Left lung (tissue), 10 donors: Measurements from ENCODE around the gene ADCY4. TPM values are rescaled to one million over a fixed set of nuclear protein-coding genes. Genes with fewer than 3 reads are reported as not detected.

Source experiments
- ATAC-seq: fragments of 200-7000 bp; cut with Tn5 transposase; one replicate; pipeline ENCODE4 v1.9.1; 2020; ENCODE audit warnings: moderate library complexity
- DNase-seq, 4 donors: peaks; one replicate each; pipeline ENCODE4 v3.0.0-alpha.2; 2013 to 2020
- H3K27ac ChIP-seq, 2 donors: fragments of 200-600 bp; sonication (generic) in 1 of 2; one replicate each; pipeline versions ENCODE4 v1.5.0 to v1.8.0; 2020 to 2021
- H3K27me3 ChIP-seq, 2 donors: fragments of 200-600 bp; sonication (generic) in 1 of 2; one replicate each; pipeline versions ENCODE4 v1.5.0 to v1.8.0; 2020 to 2021
- H3K36me3 ChIP-seq, 2 donors: fragments of 200-600 bp; sonication (generic) in 1 of 2; one replicate each; pipeline versions ENCODE4 v1.5.0 to v1.8.0; 2020 to 2021
- H3K4me1 ChIP-seq, 2 donors: fragments of 200-600 bp; one replicate each; pipeline ENCODE4 v1.8.0; 2021
- H3K4me3 ChIP-seq, 2 donors: fragments of 200-600 bp; sonication (generic) in 1 of 2; one replicate each; pipeline versions ENCODE4 v1.5.0 to v1.8.0; 2020 to 2021; ENCODE audit warnings: mild to moderate bottlenecking in 1 of 2
- H3K9me3 ChIP-seq, 2 donors: fragments of 200-600 bp; sonication (generic) in 1 of 2; one replicate each; pipeline versions ENCODE4 v1.5.0 to v1.8.0; 2020 to 2021
- CTCF ChIP-seq, 2 donors: fragments of 200-600 bp; sonication (generic) in 1 of 2; IDR thresholded peaks; one replicate each; pipeline versions ENCODE4 v1.5.0 to v1.8.0; 2021; ENCODE audit warnings: antibody characterized with exemption in 2 of 2
- intact Hi-C, 2 donors: fragments of 100-400 bp; cut with DNase I; formaldehyde crosslinking; loops; one replicate each; pipeline versions ENCODE4 v1.11.2 to v1.14.2; 2022
- polyA plus RNA-seq, 6 donors: library from polyadenylated mRNA; unstranded; fragments of 120-200 nt; gene quantifications; one replicate each; pipeline ENCODE4 v1.2.1, GENCODE V29; 2013; ENCODE audit not compliant: insufficient read length in 6 of 6
- total RNA-seq, 2 donors: library from RNA; stranded (reverse); fragmentation: NEBNext Ultra II Directional; extraction: Animal tissue kit (Norgen Biotek cat#: 25700); gene quantifications; one replicate each; pipeline ENCODE4 v1.2.1, GENCODE V29; 2021
- donor health status: DM: no; HTN: yes; CAD: no.
- donor health status: DM: no; HTN: no; CAD: no.

Gene ADCY4
- total and polyA plus RNA-seq, 8 donors = 25.7 to 48.5 (median 34.3) TPM

DNA sequence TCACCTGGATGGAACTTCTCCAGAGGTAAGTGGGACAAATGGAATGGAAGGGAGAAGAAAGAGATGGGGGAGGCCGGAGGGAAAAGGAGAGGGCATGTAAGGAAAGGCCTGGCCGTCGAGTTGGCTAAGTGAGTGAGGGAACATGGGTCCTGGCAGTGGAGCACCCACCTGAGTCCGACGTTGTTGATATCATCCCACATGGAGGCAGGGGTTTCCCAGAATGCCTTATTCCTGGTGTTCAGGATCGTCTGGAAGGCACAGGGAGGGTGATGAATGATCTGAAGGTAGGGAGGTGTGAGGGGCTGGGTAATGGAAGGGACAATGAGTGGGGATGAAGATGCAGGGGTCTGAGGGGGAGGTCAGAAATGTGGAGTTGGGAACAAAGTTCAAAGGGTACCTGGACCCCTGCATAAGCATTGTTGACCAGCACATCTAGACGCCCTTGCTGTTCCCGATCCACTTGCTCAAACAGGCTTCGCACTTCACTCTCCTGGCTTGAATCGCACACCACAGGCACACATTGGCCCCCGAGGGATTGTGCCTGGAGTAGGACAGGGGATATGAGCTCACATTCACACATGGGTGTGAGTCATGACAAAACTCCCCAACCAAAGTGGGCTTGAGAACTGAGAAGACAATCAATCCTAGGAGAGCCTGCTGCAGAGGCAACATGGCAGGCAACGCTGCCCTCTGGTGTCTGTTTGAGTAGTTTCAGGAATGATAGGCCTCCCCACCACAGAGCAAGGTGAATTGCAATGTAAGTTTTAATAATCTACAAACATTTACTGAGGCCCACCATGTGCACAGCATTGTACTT is 38.3 kb downstream of the ADCY4 start:
- TF ChIP-seq CTCF (IDR thresholded peaks at IDR 0.05) = peak; percentile 61 to 82
- DNase-seq = peak in 3 of 4 donors; percentile 71 to 76 (median 72)
- H3K36me3 ChIP-seq = peaks cover 0 to 44% of the 10 kb centered on the region in 2 donors
- ATAC-seq = peak; percentile 75
- intact Hi-C loops = loop anchor here in 1 of 2 donors (5.0 kb wide), 1 partner anchor 54 kb away; the partner anchor contains the start of gene TINF2
- H3K4me1 ChIP-seq = peaks cover 14 to 44% of the 10 kb centered on the region in 2 donors
- no peaks in the 10 kb centered on the region for H3K9me3 ChIP-seq
- H3K27ac ChIP-seq = peak overlapping the region in 1 of 2 donors; percentile 53
- no peaks in the 10 kb centered on the region for H3K27me3 ChIP-seq
- H3K4me3 ChIP-seq = no peak overlapping the region

DNA sequence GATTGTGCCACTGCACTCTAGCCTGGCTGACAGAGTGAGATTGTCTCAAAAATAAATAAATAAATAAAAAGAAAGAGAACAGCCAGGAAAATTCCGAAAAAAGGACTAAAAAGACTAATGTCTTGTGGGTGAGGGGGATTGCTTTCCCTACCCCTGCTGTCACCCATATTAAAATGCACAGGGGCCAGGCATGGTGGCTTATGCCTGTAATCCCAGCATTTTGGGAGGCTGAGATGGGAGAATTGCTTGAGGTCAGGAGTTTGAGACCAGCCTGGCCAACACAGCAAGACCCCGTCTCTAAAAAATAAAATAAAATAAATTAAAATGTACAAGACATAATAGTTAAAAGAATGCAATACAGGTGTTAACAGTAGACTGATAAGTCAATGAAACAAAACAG is 41.3 kb downstream of the ADCY4 start:
- peaks cover 0 to 68% of the 10 kb centered on the region in 2 donors for H3K36me3 ChIP-seq
- intact Hi-C loops = no loop called here

DNA sequence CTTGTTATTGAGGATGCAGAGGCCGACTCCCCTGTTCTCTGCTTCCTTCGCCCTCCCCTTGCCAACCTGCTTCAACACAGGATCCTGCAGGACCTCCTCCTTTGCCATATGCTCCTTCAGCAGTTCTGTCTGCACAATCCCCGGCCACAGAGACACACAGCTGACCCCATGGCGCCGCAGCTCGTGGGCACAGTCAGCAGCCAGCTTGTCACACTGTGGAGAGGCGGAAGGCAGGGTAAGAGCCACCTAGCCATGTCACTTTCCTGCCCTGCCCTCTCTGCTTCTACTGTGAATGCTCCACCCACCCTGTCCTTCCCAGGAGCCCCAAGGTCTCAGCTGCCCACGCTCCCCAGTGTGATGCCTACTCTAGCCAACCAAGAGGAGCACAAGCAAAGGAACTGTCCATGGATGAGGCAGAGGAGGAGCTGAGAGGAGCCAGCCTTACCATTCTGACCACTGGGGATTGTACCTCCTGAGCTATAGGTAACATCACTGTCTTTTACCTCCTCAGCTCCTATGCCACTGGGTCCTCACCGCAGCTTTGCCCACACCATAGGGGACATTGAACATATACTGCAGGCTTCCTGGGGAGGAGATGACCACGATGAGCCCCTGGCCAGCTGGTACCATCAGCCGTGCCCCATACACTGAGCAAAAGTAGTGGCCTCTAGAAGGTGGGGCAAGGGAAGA is 42.6 kb downstream of the ADCY4 start:
- peaks cover 0 to 69% of the 10 kb centered on the region in 2 donors for H3K36me3 ChIP-seq
- intact Hi-C loops = no loop called here

More for the DNA sequence above, 41.3 kb downstream of the ADCY4 start:
- no peak for ATAC-seq
- TF ChIP-seq CTCF (IDR thresholded peaks at IDR 0.05) = no peak
- H3K4me1 ChIP-seq = peaks cover 2 to 20% of the 10 kb centered on the region in 2 donors
- no peaks in the 10 kb centered on the region for H3K27me3 ChIP-seq
- no peak overlapping the region for H3K27ac ChIP-seq
- H3K9me3 ChIP-seq = no peaks in the 10 kb centered on the region
- no peak overlapping the region for H3K4me3 ChIP-seq
- no peak for DNase-seq

DNA sequence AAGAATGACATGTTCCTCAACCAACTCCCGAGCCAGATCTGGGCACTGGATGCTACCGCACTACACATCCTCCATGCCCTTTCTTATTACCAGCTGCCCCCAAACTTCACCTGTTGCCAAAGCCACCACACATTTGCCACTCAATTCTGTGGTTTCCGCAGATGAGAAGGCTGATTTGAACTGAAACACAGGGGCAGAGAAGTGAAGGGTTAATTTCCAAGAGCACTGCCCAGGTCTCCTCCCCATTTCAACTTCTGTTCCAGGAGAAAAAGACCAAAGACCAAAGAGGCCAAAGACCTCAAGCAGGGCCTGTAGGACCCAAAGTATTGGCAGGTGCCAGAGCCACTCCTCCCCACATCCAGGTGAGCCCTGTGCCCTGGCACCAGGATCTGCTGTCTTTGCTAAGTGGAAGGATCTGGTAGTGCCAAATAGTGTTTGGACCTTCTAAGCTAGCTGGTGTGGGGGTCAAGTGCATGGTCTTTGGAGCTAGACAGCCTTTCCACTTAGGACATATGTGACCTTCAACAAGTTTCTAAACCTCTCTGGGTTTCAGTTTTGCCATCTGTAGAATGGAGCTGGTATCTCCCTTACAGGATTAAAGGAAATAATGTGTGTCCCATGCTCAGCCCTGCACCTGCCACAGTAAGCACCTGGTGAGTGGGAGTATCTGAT is 43.3 kb downstream of the ADCY4 start:
- no peak for ATAC-seq
- no peak for DNase-seq
- no peaks in the 10 kb centered on the region for H3K27me3 ChIP-seq
- no peak overlapping the region for H3K4me3 ChIP-seq
- no peaks in the 10 kb centered on the region for H3K9me3 ChIP-seq
- intact Hi-C loops = no loop called here
- H3K27ac ChIP-seq = no peak overlapping the region
- TF ChIP-seq CTCF (IDR thresholded peaks at IDR 0.05) = no peak
- peaks cover 0 to 3% of the 10 kb centered on the region in 2 donors for H3K4me1 ChIP-seq
- H3K36me3 ChIP-seq = peaks cover 0 to 69% of the 10 kb centered on the region in 2 donors

More for the DNA sequence above, 42.6 kb downstream of the ADCY4 start:
- DNase-seq = no peak
- no peak for ATAC-seq
- Histone ChIP-seq H3K4me3 (no peak overlapping the region), H3K9me3 (no peaks in the 10 kb centered on the region), H3K27me3 (no peaks in the 10 kb centered on the region), H3K4me1 (peaks cover 0 to 10% of the 10 kb centered on the region in 2 donors), H3K27ac (no peak overlapping the region)
- TF ChIP-seq CTCF (IDR thresholded peaks at IDR 0.05) = no peak
